Measurements from ENCODE around the gene PIP5K1B.

The PIP5K1B gene

DNA sequence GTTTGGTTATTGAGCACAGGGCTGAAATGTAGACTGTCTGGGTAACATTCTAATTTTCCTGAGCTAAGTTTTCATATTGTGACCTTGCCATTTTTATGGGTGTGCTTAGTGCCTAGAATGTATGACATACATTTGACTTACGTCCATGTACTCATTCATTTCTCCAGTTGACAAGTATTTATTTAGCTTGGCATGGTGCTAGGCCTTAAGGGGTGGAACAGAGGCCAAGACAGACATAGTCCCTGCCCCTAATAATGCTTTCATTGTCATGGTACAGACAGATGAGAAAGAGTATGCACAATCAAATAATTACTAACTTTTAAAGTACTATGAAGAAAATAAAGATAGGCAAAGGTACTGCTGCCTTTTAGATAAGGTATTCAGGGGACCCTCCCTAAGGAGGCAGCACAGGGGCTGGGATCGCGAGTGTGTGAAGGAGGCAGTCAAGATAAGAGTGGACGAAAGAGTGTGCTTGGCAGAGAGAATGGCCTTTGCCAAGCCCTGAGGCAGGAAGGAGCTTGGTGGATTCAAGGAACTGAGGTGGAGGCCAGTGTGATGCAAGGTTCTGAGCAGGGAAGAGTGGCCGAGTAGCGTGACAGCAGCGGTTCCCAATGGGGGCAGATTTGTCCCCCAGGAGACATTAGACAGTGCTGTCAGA is 128.0 kb downstream of the PIP5K1B start:
- H3K27me3 ChIP-seq (ENCODE audit: control insufficient read depth, insufficient read depth, low read length), result no peaks in the 10 kb centered on the region
- no peaks in the 10 kb centered on the region for H3K36me3 ChIP-seq (ENCODE audit: control insufficient read depth, insufficient read depth, low read length)
- H3K9me3 ChIP-seq (ENCODE audit: control insufficient read depth, low read length), result no peaks in the 10 kb centered on the region
- H3K9ac ChIP-seq (ENCODE audit: low read length), result no peak overlapping the region
- peaks cover 4% of the 10 kb centered on the region for H3K4me1 ChIP-seq (ENCODE audit: control insufficient read depth, insufficient read depth, low read length)
- no peak overlapping the region for H3K4me3 ChIP-seq (ENCODE audit: low read length)

DNA sequence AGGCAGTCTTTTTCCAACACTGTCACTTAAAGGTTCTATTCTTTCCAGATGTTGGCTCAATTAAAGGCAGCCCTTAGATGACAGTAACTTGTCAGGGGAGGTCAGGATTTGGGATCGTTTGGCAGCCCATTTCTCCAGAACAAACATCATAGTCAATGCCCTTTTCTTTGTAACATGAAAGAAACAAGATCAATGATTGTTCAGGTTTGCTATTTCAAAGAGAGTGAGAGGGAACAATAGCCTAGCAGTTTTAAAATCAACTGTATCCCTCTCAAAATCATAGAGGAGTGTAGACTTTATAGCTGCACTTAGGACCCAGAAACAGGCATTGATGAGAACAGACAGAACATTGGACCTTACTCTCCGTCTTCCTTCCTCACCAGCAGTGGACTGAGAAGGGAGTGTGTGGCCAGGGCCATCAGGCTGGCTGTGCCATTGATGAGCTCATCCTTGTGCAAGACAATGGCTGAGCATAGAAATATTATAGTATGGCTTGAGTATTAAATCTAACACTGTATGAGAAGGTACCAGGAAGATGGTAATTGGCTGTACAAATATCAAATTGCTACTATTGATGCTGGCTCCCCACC is 130.0 kb downstream of the PIP5K1B start:
- H3K4me1 ChIP-seq (ENCODE audit: control insufficient read depth, insufficient read depth, low read length), result peaks cover 4% of the 10 kb centered on the region

DNA sequence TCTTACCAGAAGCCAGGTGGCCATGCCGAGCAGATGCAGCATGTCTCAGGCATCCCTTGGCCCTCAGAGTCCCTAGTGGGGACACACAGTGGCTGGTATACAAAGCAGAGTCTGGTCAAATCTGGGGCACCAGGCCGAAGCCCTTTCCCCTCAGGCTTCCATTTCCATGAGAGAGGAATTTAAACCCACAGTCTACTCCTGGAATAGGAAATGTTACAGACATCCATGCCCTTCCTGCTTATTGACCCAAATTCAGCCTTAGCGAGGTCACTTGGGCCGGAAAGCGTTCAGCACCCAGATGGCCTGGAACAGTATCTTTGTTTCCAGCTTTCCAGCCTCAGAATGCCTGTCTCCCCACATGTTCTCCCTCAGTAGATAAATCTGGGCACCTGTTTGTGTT is 131.7 kb downstream of the PIP5K1B start:
- Histone ChIP-seq H3K4me3 (ENCODE audit: low read length) (no peak overlapping the region), H3K36me3 (ENCODE audit: control insufficient read depth, insufficient read depth, low read length) (no peaks in the 10 kb centered on the region), H3K4me1 (ENCODE audit: control insufficient read depth, insufficient read depth, low read length) (peaks cover 4% of the 10 kb centered on the region), H3K9me3 (ENCODE audit: control insufficient read depth, low read length) (no peaks in the 10 kb centered on the region), H3K9ac (ENCODE audit: low read length) (no peak overlapping the region), H3K27me3 (ENCODE audit: control insufficient read depth, insufficient read depth, low read length) (no peaks in the 10 kb centered on the region)

More for the DNA sequence above, 130.0 kb downstream of the PIP5K1B start:
- Histone ChIP-seq H3K27me3 (ENCODE audit: control insufficient read depth, insufficient read depth, low read length) (no peaks in the 10 kb centered on the region), H3K9me3 (ENCODE audit: control insufficient read depth, low read length) (no peaks in the 10 kb centered on the region), H3K4me3 (ENCODE audit: low read length) (no peak overlapping the region), H3K9ac (ENCODE audit: low read length) (no peak overlapping the region), H3K36me3 (ENCODE audit: control insufficient read depth, insufficient read depth, low read length) (no peaks in the 10 kb centered on the region)

DNA sequence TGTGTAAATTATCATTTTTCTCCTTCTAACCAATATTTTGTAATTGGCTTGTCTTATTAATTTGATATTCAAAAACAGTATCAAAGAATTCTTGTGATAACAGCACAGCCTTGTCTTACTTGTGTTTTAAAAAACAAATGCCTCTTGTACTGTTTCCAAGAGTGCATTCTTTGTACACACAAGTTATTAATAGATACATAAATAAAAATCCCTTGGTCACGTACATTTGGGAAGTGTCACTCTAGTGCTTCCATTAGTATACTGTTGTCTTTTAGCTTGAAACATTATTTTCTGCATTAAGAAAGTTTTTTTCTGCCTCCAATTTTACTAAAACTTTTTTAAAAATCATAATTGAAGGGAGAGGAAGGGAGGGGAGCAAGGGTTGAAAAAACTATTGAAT is 133.2 kb downstream of the PIP5K1B start:
- Histone ChIP-seq H3K4me1 (ENCODE audit: control insufficient read depth, insufficient read depth, low read length) (no peaks in the 10 kb centered on the region), H3K4me3 (ENCODE audit: low read length) (no peak overlapping the region), H3K9ac (ENCODE audit: low read length) (no peak overlapping the region), H3K36me3 (ENCODE audit: control insufficient read depth, insufficient read depth, low read length) (no peaks in the 10 kb centered on the region), H3K9me3 (ENCODE audit: control insufficient read depth, low read length) (no peaks in the 10 kb centered on the region), H3K27me3 (ENCODE audit: control insufficient read depth, insufficient read depth, low read length) (no peaks in the 10 kb centered on the region)

DNA sequence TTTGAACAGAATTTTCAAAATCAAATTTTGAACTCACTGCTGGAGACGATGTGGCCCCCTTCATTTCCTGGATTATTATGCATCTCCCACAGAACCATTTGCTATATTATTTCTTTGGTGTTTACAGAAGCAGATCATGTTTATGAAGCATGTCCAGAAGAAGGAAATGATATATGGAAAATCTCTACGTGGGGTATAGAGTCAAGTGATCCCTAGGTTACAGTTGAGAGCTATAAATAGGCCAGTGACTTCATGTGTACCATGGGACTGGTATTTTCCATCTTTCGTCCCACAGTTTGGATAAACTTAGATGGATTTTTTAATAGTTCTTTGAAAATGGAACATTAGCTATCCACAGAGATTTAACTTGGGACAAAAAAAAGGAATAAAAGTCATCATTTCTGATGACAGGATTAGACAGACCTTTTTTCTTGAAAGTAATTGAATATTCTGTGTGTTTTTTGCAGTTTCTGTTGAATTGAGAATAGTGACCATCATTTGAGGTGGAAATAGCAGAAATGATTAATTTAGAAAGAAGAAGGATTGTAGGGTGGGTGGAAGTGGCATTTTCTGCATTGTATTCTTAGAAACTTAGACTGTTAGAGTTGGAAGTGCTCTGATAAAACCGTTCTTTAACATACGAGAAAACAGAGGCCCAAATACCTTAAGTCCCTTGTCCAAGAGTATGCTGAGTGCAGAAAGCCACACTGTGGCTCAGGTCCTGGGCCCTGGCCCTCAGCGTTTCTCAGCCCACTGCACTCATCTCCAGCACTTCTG is 136.4 kb downstream of the PIP5K1B start:
- H3K4me3 ChIP-seq (ENCODE audit: low read length), result no peak overlapping the region
- H3K27me3 ChIP-seq (ENCODE audit: control insufficient read depth, insufficient read depth, low read length), result no peaks in the 10 kb centered on the region
- H3K9ac ChIP-seq (ENCODE audit: low read length), result no peak overlapping the region
- no peaks in the 10 kb centered on the region for H3K36me3 ChIP-seq (ENCODE audit: control insufficient read depth, insufficient read depth, low read length)
- H3K4me1 ChIP-seq (ENCODE audit: control insufficient read depth, insufficient read depth, low read length), result no peaks in the 10 kb centered on the region
- H3K9me3 ChIP-seq (ENCODE audit: control insufficient read depth, low read length), result no peaks in the 10 kb centered on the region

DNA sequence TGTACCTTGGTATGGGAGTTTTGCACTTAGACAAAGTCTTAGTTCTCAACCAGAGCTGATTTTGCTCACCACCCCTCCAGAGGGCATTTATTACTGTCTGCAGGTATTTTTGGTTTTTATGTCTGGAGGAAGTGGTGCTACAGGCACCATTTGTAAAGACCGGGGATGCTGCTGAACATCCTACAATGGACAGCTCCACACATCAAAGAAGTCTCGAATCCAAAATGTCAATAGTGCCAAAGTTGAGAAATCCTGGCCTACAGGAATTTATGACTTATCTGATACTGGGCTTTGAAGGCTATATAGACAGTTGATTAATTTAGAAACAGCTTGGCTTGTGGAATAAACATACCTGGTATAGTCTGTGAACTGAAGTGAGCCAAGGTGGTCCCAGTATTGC is 137.5 kb downstream of the PIP5K1B start:
- no peaks in the 10 kb centered on the region for H3K9me3 ChIP-seq (ENCODE audit: control insufficient read depth, low read length)
- no peaks in the 10 kb centered on the region for H3K27me3 ChIP-seq (ENCODE audit: control insufficient read depth, insufficient read depth, low read length)
- H3K4me3 ChIP-seq (ENCODE audit: low read length), result no peak overlapping the region
- no peaks in the 10 kb centered on the region for H3K36me3 ChIP-seq (ENCODE audit: control insufficient read depth, insufficient read depth, low read length)
- H3K4me1 ChIP-seq (ENCODE audit: control insufficient read depth, insufficient read depth, low read length), result no peaks in the 10 kb centered on the region
- H3K9ac ChIP-seq (ENCODE audit: low read length), result no peak overlapping the region

DNA sequence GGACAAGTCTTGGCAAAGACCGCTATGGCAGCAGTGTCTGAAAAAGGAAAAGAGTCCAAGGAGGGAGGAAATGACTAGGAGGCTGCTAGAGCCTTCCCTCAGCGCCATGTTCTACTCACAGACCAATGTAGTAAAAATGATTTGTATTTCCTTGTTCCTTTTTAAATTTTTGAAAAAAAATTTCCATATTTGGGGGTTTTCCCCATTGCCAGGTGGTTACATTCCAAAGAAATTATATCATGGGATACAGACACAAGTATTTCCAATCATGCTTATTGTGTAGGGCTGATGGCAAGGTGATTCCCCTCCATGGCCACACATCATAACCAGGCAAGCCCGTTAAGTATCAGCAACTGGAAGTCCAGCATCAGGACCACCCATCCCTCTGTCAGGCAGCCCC is 138.2 kb downstream of the PIP5K1B start:
- no peaks in the 10 kb centered on the region for H3K36me3 ChIP-seq (ENCODE audit: control insufficient read depth, insufficient read depth, low read length)
- no peaks in the 10 kb centered on the region for H3K4me1 ChIP-seq (ENCODE audit: control insufficient read depth, insufficient read depth, low read length)
- no peaks in the 10 kb centered on the region for H3K27me3 ChIP-seq (ENCODE audit: control insufficient read depth, insufficient read depth, low read length)
- H3K4me3 ChIP-seq (ENCODE audit: low read length), result no peak overlapping the region
- no peak overlapping the region for H3K9ac ChIP-seq (ENCODE audit: low read length)
- no peaks in the 10 kb centered on the region for H3K9me3 ChIP-seq (ENCODE audit: control insufficient read depth, low read length)

DNA sequence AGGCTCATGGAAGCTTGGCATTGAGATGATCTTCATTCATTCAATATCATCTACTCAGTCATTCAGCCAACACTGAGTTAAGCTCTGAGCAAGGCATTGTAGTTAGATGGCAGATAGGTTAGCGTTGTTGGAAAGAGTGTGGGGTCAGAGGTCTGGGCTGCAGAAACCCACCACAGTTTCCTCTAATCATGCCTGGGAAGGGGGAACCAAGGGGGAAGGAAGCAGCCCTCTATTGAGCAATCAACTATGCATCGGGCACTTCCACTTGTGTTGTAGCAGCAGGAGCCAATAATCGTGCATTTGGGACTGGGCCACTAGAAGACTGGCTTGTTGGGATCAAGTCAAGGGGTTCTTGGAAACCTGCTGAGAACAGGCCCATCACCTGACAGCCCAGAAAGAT is 139.1 kb downstream of the PIP5K1B start:
- H3K4me3 ChIP-seq (ENCODE audit: low read length), result no peak overlapping the region
- no peaks in the 10 kb centered on the region for H3K36me3 ChIP-seq (ENCODE audit: control insufficient read depth, insufficient read depth, low read length)
- H3K4me1 ChIP-seq (ENCODE audit: control insufficient read depth, insufficient read depth, low read length), result no peaks in the 10 kb centered on the region
- no peak overlapping the region for H3K9ac ChIP-seq (ENCODE audit: low read length)
- H3K9me3 ChIP-seq (ENCODE audit: control insufficient read depth, low read length), result no peaks in the 10 kb centered on the region
- no peaks in the 10 kb centered on the region for H3K27me3 ChIP-seq (ENCODE audit: control insufficient read depth, insufficient read depth, low read length)

DNA sequence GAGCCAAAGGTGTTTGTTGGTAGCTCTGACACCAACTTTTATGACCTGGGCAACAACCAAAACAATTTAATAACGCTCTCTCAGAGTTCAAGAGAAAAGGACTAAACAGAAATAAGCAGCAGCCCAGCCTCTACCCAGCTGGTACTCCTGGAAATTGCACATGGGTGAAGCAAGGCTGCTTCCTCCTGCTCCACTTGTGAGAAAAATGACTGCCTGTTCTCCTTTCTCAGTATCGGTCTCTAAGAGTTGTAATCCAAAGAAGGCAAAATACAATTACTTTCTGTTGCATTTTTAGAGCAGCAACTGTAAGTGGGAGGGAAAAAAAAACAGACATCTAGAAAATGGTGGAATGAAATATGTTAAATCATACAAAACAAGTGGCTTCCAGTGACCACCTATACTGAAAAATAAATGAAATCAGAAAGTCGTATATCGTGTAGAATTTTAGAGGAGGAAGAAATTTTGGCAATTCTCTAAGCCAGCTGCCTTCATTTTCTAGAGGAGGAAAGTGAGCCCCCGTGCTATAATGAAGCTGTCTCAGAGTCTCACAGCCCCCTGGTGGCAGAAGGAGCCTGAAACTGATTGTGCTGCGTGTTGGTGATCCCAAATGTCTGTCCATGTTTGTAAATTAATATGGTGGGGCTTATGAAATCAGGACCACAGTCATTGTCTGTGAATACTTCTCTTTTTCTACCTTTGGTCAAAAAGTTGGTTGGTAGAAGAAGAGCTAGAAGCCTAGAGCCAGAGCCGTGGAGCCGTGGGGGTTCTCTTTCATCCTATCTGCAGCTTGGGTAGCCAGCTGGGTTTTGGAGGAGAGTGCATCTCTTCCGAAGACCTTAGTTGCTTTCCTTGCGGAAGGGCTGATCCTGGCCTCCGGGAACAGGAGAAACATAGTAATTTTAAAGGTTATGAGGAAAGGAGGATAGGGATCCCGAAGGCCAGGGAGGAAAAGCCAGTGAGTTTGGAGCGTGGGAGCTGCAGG is 139.9 kb downstream of the PIP5K1B start:
- H3K36me3 ChIP-seq (ENCODE audit: control insufficient read depth, insufficient read depth, low read length), result no peaks in the 10 kb centered on the region
- no peak overlapping the region for H3K9ac ChIP-seq (ENCODE audit: low read length)
- no peaks in the 10 kb centered on the region for H3K4me1 ChIP-seq (ENCODE audit: control insufficient read depth, insufficient read depth, low read length)
- H3K27me3 ChIP-seq (ENCODE audit: control insufficient read depth, insufficient read depth, low read length), result no peaks in the 10 kb centered on the region
- no peak overlapping the region for H3K4me3 ChIP-seq (ENCODE audit: low read length)
- H3K9me3 ChIP-seq (ENCODE audit: control insufficient read depth, low read length), result no peaks in the 10 kb centered on the region

DNA sequence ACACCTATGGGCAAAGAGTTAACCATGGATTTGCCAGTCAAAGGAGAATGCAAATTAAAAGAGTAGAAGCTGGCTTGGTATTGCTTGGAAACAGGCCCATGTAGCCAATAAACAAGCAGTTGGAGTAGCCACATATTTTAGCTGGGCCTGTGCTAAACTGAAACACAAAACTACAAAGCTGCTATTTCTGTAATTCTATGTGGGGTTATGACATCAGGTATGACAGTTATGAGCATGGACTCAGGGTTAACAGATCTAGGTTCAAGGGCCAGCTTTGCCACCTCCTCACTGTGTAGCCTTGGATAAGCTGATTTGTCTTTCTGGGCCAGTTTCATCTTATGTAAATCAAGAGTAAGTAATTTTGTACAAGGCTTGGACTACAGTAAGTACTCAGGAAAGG is 142.7 kb downstream of the PIP5K1B start:
- H3K9ac ChIP-seq (ENCODE audit: low read length), result no peak overlapping the region
- H3K4me3 ChIP-seq (ENCODE audit: low read length), result no peak overlapping the region
- no peaks in the 10 kb centered on the region for H3K36me3 ChIP-seq (ENCODE audit: control insufficient read depth, insufficient read depth, low read length)
- no peaks in the 10 kb centered on the region for H3K27me3 ChIP-seq (ENCODE audit: control insufficient read depth, insufficient read depth, low read length)
- no peaks in the 10 kb centered on the region for H3K9me3 ChIP-seq (ENCODE audit: control insufficient read depth, low read length)
- no peaks in the 10 kb centered on the region for H3K4me1 ChIP-seq (ENCODE audit: control insufficient read depth, insufficient read depth, low read length)

DNA sequence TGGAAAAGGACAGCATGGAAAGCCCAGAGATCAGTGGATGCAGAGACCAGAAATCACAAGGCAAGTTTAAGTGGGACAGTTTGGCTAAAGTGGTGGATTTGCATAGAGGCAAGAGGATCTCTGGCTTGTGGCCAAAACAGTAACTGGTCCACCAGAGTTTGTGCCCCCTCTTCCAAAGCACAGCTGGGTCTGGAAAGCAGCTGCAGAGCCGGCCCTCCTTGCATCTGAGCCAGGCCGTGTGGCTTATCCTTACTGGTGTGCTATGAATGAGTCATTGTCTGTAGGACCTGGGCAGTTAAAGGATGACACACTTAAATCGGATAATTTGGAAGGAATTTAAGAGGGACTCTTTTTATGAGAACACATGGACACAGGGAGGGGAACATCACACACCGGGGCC is 146.6 kb downstream of the PIP5K1B start:
- H3K9me3 ChIP-seq (ENCODE audit: control insufficient read depth, low read length), result no peaks in the 10 kb centered on the region
- no peaks in the 10 kb centered on the region for H3K36me3 ChIP-seq (ENCODE audit: control insufficient read depth, insufficient read depth, low read length)
- no peak overlapping the region for H3K9ac ChIP-seq (ENCODE audit: low read length)
- H3K27me3 ChIP-seq (ENCODE audit: control insufficient read depth, insufficient read depth, low read length), result no peaks in the 10 kb centered on the region
- no peaks in the 10 kb centered on the region for H3K4me1 ChIP-seq (ENCODE audit: control insufficient read depth, insufficient read depth, low read length)
- H3K4me3 ChIP-seq (ENCODE audit: low read length), result no peak overlapping the region
